Measurements from ENCODE around the gene GPC5.

Gene GPC5

GRCh38 chr13:91702411-91702810 is 304.0 kb downstream of the GPC5 start:
- FAIRE-seq (no peak), DNase-seq (ENCODE audit: insufficient read length, low spot score) (no peak)
- TF ChIP-seq CTCF (IDR thresholded peaks at IDR 0.05; ENCODE audit: insufficient read depth, missing control alignments) = no peak

GRCh38 chr13:91704398-91704797 is 306.0 kb downstream of the GPC5 start:
- no peak for DNase-seq (ENCODE audit: insufficient read length, low spot score)
- FAIRE-seq = no peak
- no peak for TF ChIP-seq CTCF (IDR thresholded peaks at IDR 0.05; ENCODE audit: insufficient read depth, missing control alignments)

GRCh38 chr13:91708558-91708957 is 310.1 kb downstream of the GPC5 start:
- no peak for TF ChIP-seq CTCF (IDR thresholded peaks at IDR 0.05; ENCODE audit: insufficient read depth, missing control alignments)
- no peak for DNase-seq (ENCODE audit: insufficient read length, low spot score)
- FAIRE-seq = no peak

GRCh38 chr13:91709180-91709579 is 310.8 kb downstream of the GPC5 start:
- FAIRE-seq (no peak), DNase-seq (ENCODE audit: insufficient read length, low spot score) (no peak)
- TF ChIP-seq CTCF (IDR thresholded peaks at IDR 0.05; ENCODE audit: insufficient read depth, missing control alignments) = no peak

GRCh38 chr13:91710733-91711132 is 312.3 kb downstream of the GPC5 start:
- no peak for FAIRE-seq
- no peak for TF ChIP-seq CTCF (IDR thresholded peaks at IDR 0.05; ENCODE audit: insufficient read depth, missing control alignments)
- DNase-seq (ENCODE audit: insufficient read length, low spot score) = no peak

GRCh38 chr13:91714855-91715254 is 316.4 kb downstream of the GPC5 start:
- no peak for FAIRE-seq

More at GRCh38 chr13:91714855-91715254, 316.4 kb downstream of the GPC5 start:
- no peak for DNase-seq (ENCODE audit: insufficient read length, low spot score)
- no peak for TF ChIP-seq CTCF (IDR thresholded peaks at IDR 0.05; ENCODE audit: insufficient read depth, missing control alignments)

Measured in D721Med (cell line).